LNCAP (cell line): Measurements from ENCODE around the gene PTPRE.

Experiments
- TF ChIP-seq, protein P1 (sequence below): fragments of 450-650 bp; IDR thresholded peaks from 2 replicates; pipeline ENCODE4 v1.5.1; 2017; ENCODE audit warnings: mild to moderate bottlenecking

Gene PTPRE

DNA sequence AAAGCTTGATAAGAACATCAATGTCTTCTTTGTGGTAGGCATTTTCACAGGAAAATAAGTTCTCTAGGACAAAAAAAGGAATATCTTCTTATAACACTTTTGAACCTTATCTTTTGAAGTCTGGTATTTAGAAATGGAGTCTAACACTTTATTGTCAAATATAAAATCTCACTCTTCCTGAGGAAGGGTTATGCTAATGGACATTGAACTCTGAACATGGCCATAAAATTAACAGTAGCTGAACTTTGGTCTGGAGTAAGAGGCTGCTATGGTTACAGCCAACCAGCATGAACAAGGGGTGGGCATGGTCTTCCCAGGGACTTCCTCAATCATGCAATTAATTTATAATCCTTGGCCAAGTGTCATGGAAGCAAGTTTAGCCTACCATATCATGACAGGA lies 14.2 kb upstream of the PTPRE start, which contains the start of gene CLRN3:
Gene CLRN3 (minus strand): TSS at position 199 of the 400 bp plus-strand sequence. CDS start 157 bp downstream, at position 42.
- TF ChIP-seq, protein P1, sequence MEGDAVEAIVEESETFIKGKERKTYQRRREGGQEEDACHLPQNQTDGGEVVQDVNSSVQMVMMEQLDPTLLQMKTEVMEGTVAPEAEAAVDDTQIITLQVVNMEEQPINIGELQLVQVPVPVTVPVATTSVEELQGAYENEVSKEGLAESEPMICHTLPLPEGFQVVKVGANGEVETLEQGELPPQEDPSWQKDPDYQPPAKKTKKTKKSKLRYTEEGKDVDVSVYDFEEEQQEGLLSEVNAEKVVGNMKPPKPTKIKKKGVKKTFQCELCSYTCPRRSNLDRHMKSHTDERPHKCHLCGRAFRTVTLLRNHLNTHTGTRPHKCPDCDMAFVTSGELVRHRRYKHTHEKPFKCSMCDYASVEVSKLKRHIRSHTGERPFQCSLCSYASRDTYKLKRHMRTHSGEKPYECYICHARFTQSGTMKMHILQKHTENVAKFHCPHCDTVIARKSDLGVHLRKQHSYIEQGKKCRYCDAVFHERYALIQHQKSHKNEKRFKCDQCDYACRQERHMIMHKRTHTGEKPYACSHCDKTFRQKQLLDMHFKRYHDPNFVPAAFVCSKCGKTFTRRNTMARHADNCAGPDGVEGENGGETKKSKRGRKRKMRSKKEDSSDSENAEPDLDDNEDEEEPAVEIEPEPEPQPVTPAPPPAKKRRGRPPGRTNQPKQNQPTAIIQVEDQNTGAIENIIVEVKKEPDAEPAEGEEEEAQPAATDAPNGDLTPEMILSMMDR, result no peak

DNA sequence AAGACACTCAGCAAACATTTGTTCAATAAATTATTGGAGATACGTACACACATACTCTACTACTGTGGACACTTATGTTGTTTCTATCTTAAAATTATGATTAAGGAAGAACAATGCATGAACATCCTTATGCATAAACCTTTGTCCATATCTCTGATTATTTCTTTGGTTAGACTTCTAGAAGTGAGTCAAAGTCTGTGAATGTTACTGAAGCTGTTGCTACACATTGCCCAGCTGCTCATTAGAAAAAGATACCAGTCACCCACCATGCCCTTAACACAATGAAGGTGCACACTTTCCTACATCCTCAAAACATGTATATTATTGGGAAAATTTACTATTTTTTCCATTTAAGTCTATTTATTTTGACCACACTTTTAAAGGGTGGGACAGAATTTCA lies 12.8 kb upstream of the PTPRE start:
- TF ChIP-seq, protein P1, result no peak

DNA sequence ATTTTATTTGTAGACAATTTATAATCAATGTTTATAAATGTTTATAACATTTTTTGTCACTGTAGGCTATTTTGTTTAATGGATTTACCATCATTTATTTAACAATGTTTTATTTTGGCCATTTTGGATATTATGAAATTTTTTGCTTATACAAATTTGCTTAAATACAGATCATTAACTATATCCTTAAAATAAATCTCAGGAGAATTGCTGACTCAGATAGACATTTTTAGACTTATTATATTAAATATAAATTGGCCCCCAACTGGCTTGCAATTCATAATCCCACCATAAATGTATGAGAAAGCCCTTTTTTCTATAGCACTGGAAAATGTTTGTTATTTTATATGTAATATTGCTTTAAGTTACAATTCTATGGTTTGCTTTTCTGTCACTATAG lies 10.3 kb upstream of the PTPRE start:
- TF ChIP-seq, protein P1, result no peak

- TF ChIP-seq, protein P1, result no peak
Measured at GRCh38 chr10:127897177-127897576, 9.7 kb upstream of the PTPRE start.

- TF ChIP-seq, protein P1, result no peak
Measured at GRCh38 chr10:127899766-127900387, 7.0 kb upstream of the PTPRE start.

DNA sequence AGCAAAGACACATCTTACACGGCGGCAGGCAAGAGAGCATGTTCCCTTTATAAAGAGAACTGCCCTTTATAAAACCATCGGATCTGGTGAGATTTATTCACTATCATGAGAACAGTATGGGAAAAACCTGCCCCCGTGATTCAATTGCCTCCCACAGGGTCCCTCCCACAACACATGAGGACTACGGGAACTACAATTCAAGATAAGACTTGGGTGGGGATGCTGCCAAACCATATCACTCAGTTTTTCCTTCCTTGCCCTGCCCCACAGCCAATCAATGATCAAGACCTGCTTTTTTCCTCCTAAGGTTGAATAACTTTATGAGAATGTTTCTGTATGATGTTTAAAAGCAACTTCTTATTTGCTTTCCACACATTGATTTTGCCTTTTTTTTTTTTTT lies 3.1 kb upstream of the PTPRE start:
- TF ChIP-seq, protein P1, result no peak

- TF ChIP-seq, protein P1, result no peak
Measured at GRCh38 chr10:127904311-127905000, 2.4 kb upstream of the PTPRE start.
